GM21737 (cell line): ENCODE data around the gene MAML2.

Source experiments
- ATAC-seq: cut with Tn5 transposase; IDR thresholded peaks from one replicate; pipeline ENCODE4 v1.9.1; 2021; ENCODE audit warnings: mild to moderate bottlenecking, moderate library complexity; ENCODE audit not compliant: unreplicated experiment

The MAML2 gene

DNA sequence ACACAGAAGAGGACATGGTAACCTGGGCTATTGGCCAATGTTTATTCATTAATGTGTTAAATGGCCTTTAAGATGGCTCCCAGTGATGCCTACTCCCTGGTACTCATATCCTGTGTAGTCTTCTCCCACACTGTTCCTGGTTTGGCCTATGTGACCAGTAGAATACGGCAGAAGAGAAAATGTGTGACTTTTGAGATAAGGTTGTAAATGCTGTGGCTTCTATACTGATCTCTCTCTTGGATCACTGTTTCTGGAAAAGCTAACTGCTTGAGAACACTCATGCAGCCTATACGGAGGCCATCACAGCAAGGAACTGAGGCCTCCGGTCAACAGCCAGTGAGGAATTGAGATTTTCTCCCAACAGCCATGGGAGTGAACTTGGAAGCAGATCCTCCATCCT, 24.1 kb downstream of the MAML2 start:
- no peak for ATAC-seq

DNA sequence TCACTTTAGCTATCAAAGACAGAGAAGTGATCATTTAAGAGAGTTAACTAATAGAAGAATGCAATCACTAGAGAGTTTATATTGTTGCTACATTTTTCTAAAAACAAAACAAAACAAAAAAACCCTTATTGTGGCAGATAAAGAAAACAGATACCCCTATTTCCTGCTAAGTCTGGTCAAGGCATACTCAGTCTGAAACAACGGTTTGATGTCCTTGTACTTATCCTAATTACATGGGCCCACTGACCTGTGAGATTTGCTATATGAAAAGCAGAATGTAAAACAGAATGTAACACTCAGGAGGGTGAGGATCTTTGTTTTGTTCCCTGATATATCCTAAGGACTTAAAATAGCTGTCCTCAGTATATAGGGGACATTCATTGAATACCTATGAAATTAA, 24.6 kb downstream of the MAML2 start:
- no peak for ATAC-seq

DNA sequence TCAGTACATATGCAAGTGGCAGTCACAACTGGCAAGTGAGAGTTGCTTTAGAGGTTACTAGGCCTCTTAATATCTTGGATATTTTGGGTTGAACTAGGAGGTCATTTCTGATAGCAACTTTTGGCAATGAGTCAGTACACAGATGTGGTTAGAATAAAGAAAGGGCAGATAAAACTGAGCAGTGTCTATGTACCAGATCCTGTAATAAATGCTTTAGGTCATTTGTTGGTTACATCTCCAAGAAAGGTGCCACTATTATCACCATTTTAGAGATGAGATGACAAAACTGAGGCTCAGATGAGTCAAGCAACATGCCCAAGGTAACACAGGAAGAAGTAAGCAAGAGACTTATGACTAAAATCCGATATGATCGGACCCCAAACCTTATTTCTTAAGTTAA, 25.0 kb downstream of the MAML2 start:
- no peak for ATAC-seq

DNA sequence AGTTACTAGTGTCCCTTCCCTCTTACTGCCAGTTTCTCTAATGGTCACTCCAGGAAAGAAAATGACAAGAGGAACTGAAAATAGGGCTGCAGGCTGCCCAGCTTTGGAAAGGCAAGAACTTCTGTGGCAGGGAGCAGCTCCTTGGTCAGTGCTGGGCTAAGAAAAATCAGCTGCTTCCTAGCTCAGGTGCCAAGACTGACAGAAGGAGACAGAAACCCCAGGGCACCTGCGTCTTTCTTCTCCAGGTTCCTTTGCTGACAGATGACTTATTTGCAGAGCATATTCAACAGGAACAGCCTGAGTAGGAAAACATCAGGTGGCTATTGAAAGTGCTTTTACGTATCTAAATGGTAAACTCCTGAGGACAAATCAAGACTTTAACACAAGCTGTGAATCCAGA, 25.4 kb downstream of the MAML2 start:
- ATAC-seq, result no peak

DNA sequence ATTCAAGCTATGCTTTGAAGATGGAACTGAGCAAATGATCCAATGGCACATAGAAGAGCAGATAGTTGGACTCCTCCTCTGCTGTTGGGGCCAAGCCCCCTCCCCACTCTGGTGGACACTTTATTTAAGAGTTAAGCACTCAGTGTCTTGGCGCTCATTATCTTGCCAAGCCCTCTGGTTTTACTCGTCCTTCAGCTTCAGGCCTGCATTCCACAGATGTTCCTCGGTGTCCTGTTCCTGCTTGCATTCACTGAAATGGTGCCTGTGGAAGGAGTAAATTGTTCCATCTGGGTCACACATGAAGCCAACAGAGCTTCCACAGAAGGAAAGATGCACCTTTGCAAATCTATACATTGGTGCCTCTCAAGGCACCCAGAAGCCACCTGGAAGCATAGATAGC, 26.1 kb downstream of the MAML2 start:
- ATAC-seq, result no peak

DNA sequence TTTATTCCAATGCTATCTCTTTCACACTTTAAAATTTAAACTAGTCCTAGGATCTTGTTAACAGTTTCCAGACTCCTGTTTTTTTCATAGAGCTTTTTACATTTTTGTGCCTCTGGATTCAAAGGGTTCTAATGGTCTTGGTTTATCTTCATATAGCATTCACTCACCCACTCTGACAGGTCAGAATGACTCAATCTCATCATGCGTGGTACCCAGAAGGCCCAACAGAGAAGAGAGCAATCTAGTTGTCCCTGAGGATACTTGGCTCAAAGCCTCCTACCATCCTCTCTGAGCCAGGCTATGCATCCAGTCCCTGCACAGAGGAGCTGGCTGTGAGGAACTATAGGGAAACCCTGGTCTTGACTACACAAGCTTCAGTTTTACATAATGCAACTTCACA, 27.5 kb downstream of the MAML2 start:
- ATAC-seq, result no peak

DNA sequence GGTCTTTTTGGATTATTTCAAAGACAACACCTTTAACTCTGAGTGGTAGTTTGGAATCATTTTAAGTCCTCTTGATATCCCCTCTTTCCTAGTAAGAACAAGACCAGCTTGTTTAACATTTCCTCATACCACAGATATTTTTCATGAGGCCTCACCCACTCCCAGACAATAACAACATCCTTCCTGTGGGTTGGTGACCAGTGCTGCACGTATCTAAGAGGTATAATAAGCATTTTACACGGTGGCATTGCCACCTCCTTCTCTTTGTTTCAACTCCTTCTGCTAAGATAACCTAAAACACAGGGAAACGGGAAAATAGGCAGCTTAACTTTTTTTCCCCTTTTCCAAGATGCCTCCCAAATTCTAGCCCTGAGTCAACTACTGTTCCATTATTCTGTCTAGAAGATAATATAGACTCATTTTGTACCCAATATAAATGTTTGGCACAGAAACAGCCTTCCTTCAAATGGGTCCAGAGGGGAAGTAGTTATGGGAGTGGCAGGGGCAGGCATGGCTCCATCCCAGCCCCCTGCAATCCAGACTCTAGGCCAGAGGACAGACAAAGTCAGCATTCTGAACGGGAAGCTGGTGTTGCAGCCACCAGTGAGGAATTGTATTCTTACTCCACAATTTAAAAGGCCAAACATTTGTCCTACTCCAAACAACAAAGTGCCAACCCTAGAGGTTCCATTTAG, 28.5 kb downstream of the MAML2 start:
- no peak for ATAC-seq

DNA sequence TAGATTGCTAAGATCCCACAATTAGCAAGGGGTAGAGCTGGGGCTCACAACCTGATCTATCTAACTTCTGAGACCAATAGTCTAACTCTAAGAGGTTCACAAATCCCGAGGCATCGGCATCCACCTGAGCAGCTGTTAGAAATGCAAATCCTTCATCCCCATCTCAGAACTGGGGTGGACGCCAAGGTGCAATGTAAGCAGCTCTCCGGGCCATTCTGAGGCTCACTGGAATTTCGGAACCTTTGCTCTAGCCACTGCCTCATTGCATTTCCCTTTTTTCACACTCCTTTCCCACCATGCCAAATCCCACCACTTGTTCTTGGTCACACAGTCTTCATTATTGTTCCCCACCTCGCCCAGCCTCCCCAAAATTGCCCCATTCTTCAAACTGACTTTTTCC, 29.8 kb downstream of the MAML2 start:
- no peak for ATAC-seq

DNA sequence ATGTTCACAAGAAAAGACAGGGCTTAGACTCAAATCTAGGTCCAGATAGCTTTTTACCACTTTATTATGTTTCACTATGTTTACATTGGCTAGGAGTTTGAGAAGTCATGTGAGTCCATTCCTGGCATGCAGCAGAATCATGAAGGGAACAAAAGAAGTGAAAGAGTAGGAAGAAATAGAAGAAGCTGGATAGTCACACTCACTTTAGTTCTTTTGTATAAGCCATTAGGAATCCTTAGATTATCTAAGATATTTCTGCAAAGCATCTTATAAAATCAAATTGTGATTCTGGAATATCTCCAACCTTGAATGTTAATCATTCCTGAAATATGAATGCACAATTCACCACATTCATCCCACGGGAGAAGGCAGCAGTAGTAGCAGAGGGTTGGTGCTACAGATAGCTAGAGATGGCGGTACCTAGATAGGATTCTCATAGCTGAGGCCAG, 31.9 kb downstream of the MAML2 start:
- no peak for ATAC-seq

DNA sequence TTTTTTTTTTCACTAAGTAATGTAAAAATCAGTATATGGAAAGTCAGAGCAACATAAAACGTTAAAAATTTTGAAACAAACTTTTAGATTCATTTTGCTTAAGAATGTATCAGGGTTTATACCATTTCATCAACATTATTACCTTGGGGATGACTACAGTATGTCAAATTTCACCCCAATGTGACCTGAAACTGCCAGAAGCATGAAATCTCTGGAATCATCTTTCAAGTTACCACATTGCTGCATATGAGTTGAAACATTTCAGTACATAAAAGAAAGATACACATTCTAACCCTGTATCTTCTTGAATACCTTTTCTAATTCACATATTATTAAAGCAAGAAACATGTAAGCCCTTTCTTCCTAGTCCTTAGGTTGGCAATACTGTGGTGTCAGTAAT, 32.8 kb downstream of the MAML2 start:
- no peak for ATAC-seq

DNA sequence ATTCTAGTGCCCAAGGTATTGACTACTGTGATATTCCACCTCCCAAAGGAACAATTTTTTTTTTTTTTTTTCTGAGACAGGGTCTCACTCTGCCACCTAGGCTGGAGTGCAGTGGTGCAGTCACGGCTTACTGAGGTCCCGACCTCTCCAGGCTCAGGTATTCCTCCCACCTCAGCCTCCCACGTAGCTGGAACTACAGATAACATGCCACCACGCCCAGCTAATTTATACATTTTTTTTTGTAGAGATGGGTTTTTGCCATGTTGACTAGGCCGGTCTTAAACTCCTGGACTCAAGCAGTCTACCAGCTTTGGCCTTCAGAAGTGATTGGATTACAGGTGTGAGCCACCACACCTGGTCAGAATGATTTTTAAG, 33.4 kb downstream of the MAML2 start:
- no peak for ATAC-seq

DNA sequence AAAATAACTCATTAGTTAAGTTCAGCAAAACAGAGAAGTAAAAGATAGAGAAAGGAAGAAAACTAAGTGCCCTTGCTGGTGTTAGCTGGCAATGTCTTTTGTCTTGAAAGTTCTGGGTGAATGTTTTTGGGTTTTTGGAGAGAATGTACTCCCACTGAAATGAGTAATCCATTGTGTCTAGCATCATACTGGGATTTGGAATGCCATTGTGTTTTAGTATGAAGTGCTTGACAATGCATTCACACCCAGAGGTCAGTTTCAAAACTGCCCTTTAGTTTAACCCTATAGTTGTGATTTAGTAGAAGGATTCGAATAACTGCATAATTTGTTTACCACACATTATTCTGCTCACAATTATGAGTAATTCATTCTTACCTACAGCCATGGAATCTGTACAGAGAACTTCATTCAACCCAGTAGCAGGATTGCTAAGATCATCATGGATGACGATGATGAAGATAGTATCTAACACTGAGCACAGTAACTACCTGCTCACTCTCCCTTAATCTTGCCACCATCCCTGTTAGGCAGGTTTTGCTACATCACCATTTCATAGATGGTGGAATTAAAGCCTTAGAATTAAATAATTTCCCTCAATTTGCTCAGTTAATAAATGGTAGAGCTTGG, 33.9 kb downstream of the MAML2 start:
- ATAC-seq, result no peak

DNA sequence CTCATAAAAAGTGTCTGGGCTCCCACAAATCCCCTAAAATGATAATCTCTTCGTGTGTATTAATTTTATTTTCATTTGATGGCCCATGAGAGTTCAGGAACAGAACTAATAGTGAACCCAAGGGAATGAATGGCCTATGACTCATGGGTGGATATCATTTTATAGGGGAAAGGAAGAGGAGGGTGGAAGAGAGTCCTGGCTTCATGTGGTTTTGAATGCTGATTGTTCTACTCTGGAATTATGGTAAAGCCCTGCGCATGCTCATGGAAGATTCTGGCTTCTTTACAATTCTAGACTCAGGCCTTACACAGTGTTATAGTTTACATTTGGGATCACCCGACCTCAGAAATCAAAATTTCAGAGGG, 35.2 kb downstream of the MAML2 start:
- ATAC-seq, result no peak

DNA sequence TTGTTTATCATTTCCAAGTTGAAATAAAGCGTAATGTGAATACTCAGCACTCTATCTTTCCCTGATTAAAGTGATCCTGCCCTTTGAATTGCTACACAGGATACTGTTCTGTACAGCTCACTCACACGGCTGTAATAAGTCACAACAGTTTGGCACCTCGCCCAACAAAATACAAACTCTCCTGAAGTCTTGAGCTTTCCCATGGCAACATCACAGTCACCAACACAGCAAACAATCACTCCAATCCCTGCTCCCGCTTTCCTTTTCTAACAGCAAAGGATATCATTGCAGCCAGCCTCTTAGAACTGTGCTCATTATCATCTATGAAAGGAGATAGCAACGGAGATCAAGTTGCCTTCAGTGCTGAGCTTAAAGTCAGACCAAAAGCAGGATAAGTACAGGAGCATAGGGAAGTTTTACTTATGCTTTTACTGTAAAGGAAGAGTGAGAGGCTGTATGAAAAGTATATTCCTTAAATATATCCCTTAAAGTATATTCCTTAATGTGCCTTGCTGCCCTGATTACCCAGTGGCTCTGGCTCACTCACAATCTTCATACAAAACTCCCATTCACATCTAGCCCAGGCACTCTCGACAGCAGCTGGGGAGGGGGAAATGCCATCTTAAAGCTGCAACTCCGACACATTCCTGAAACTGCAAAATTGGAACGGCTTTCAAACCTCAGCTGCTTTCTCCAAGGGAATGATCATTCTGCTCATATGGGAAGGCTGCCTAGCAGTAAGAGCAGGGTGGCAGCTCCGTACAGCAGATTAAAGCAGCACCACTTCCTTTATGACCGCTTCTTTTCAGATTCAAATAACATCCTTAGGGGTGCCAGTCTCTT, 35.8 kb downstream of the MAML2 start:
- no peak for ATAC-seq

DNA sequence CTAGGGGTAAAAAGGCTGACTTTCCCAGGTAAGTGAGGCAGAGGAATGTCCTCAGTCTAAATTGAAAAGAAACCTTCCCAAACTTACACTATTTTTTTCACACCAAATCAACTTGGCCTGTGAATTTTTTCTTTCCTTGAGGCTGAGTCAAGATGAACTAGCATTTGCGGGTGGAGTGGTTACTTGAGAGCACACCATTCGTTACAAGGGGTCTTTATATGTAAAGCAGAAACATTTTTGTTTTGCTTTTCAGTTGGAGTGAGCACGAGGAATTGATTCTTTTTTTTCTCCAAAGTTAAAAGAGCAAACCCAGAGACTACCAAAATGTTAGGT, 36.4 kb downstream of the MAML2 start:
- no peak for ATAC-seq

DNA sequence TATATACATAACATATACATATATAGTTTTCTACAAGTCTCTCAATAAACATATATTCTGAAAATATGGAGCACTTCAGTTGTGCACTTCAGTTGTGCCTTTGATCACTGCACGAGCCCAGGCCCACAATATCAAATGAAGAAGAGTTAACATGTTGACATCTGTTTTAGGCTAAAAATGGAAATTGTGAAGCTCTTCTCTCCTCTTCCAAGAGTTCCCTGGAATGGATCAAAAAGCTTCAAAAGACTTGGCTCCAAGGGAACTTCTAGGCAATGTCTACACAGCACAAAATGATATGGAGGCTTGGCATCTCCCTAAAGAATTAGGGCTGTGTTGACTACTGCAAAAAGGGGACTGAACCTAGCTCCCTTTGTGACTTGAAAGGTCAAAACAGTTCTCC, 36.9 kb downstream of the MAML2 start:
- ATAC-seq, result no peak

DNA sequence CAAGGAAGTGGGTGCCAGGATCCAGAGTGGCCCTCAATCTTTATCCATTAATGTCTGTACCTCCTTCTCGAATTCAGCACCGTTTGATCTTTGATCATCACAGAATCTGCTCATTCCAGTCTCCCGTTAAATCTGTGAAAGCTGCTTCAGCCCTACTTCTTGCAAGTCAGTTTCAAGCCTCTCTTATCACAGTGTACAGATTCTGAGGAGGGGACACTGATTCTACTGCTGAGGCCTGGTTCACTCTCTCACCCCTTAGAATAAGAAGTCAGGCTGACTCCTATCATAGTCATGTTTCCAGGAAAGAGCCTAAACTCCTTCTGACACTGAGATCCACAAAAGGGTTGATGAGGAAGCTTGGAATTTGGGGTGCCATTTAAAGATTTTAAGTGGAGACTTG, 39.0 kb downstream of the MAML2 start:
- no peak for ATAC-seq

DNA sequence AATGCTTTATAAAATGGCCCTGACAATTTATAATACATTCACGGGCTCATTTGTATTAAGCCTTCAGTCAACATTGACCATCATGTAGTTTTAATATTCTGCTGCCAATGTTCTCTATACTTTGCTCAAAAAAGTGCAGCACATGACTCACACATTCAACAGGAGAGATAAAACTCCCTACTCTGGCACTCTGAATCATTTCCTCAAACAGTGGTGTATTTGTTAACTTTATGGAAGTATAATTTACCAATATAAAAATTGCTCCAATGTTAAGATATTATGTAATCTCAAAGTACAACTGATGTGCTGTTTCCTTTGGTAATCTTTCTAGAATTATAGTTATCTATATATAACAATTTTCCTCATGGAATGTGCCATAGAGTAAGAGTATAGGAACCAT, 39.9 kb downstream of the MAML2 start:
- no peak for ATAC-seq

DNA sequence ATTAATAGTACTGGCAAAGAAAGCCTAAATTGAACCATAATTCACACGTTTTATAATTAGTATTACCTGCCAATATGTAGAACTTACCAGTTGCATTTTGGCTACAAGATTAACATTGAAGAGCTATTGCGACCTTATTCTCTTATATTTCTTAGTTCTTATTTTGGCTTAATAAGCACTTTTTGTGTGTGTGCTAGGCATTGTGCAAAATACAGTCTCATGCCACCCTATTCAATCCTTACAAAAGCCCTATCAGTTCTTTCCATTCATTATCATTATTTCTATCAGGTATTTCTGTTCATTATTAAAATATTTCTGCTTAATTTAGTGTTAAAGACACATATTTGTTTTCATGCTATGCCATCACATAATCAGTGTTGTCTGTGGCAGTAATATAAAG, 41.2 kb downstream of the MAML2 start:
- ATAC-seq, result no peak

DNA sequence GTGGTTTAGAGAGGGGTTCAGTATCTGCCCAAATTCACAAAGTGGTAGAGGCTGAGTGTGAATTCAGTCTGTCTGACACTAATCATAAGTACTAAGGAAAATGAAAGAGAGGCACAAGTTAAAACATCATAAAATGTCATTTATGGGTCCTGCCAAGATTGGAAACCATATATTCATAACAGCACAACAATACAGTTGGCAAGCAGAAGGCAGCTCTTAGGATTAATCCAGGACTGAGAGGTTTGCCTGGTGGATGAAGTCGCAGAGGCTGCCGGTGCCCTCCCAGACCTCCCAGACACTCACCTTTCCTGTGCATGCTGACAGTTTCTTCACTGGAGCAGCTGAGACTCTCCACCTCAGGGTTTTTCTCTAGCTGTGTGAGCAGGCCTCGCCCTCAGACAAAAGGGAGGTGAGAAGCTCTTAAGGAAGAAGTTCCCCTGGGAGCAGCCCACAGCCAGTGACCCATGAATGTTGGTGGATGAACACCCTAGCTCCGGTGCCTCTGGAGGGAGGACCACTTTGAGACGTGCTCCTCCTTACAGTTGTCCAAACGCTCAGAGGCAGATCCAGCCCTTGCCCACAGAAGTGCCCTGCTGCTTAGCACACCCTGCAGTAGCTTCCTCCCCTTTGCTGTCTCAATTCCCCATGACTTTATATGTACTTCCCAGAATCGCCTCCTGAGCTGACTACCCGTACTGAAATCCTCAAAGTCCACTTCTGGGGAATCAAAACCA, 43.7 kb downstream of the MAML2 start:
- ATAC-seq, result no peak

DNA sequence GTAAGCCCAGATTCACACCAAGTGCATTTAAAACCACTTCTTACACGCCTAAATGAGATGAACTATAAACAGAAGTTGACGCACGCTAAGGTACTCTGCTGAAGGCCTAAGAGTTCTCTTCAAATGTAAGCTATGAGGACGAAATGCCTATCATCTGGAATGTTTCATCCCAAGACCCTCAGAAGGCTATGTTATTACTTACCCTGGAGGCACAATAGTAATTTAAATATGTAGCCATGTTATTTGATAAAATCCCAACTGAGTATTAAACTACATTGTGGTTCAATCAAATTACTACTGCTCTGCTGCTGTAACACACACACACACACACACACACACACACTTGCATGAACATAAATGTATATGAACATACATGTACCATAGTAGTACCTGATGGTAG, 47.6 kb downstream of the MAML2 start:
- ATAC-seq, result no peak

DNA sequence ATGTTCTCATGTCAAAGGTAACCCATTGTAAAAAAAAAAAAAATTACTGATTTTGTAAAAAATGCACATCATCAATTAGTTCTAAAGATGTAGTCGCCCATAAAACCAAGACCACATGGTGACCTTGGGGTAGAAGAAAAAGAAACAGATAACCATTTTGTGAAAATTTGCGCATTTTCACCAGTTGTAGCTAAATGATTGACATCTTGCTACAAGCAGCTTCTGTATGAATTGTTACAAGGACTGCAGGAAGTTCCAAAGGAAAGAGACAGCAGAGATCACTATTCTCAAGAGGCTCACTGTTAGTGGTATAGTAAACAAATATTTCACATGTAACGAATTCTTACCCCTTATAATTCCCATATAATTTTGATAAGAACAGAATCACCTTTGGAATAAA, 48.7 kb downstream of the MAML2 start:
- no peak for ATAC-seq
